IPS DF 4.7 (cell line): ENCODE data around the gene METTL1.
"Not testable (repeated sequence)": the region's sequence is repeated elsewhere in the genome, so short reads cannot be mapped to it uniquely, and the experiment has no call there.

Experiments used
- DNase-seq: peaks from one replicate; pipeline ENCODE4 v3.0.0-alpha.2; 2013; ENCODE audit warnings: low spot score; ENCODE audit errors: extremely low read depth

METTL1 gene

DNA sequence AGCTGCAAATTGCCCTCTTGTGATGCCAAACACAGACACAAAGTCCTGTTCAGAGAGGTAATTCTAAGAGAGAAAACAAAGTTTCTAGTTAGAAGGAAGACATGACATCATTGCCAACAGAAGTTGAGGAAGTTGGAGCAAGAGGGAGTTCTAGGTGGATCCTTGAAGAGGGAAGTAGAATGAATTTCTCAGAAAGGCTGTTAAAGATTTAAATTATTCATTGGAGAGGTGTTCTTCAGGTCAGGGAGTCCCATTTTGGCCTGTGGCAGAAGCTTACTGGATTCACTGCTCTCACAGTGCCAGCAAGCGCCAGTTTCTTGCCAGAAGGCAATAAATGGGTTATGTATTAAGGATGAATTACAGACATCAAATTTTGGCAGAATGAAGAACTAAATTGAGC is 26.0 kb upstream of the METTL1 start:
- no peak for DNase-seq

GRCh38 chr12:57796996-57797395 is 25.1 kb upstream of the METTL1 start:
- no peak for DNase-seq

DNA sequence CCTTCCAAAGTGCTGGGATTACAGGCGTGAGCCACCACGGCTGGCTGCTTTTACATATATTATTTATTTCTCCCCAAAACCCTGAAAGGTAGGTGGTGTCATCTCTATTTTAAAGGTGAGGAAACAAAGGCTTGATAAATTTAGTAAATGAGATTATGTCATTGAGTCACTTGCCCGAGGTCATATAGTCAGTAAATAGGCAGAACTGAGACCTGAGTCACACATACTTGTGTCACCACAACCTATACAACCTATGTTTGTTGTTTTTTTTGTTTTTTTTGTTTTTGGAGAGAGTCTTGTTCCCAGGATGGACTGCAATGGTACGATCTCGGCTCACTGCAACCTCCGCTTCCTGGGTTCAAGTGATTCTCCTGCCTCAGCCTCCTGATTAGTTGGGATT is 23.4 kb upstream of the METTL1 start:
- no peak for DNase-seq

DNA sequence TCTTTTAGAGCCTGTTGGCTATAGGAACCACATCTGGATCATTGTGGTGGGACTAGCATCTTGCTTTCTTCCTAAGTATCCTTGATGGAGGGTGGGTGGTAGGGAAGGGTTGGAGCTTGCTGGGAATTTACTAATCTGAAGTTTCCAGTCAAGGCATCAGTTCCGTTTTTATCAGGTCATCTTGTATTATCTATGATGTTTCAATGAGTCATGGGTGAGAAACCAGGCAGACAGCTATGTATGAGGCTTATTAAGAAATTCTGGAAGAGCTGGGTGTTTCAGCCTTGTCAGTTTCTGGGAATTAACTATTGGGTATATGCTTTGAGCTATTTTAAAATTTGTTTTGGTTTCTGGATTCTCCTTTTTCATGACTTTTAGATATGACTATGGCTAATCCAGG is 22.0 kb upstream of the METTL1 start:
- DNase-seq = no peak

DNA sequence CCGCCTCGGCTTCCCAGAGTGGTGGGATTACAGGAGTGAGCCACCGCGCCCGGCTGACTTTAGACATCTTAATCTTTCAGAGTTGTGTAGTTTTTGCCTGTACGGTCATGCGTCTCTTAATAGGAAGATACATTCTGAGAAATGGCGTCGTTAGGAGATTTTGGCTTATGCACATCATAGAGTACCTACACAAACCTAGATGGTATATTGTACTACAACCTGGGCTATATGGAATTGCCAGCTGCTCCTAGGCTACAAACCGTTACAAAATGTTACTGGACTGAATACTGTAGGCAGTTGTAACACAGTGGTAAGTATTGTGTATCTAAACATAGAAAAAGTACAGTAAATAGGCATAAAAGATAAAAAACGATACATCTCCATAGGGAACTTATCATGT is 12.0 kb upstream of the METTL1 start:
- DNase-seq = no peak

GRCh38 chr12:57783466-57783801 is 11.5 kb upstream of the METTL1 start:
- DNase-seq = no peak

- peak; percentile 87 for DNase-seq
Observed at GRCh38 chr12:57782608-57783465, 10.9 kb upstream of the METTL1 start, which contains the start of gene TSFM. TSS of gene TSFM (plus strand) at chr12:57782787. CDS start at chr12:57782802, 15 bp downstream.

DNA sequence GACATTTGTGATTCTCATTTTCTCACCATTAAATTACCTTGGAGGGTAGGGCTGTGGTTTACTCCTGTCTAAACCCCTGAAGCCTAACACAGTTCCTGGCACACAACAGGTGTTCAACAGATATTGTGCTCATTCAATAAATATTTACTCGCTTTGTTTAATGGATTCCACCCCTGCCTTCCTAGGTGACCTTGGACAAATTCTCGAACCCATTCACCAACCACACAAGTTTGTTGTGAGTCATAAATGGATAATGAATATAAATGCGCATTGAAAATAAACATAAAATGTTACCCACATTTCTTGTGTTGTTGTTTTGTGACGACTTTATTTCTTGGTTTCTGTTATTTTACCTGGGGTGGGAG is 10.3 kb upstream of the METTL1 start:
- no peak for DNase-seq

DNA sequence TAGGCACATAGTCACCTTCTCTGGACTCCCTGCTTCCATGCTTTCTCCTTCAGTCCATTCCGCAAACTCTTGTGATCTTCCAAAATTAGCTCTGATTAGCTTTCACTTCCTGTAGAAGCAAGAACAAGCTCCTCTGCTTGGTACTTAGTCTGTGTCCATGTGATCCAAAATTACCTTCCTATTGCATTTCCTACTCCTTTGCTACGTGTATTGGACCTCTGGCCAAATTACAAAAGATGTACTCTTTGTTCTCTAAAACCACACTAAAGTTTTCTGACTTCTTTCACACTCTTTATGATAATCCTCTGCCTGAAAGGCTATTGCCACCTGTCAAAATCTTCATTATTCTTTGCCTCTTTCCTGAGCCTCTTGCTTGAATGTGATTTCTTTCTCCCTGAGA is 9.9 kb upstream of the METTL1 start:
- DNase-seq = no peak

GRCh38 chr12:57781244-57781643 is 9.3 kb upstream of the METTL1 start:
- no peak for DNase-seq

- no peak for DNase-seq
Observed at GRCh38 chr12:57780284-57780897, 8.5 kb upstream of the METTL1 start.

GRCh38 chr12:57779736-57780135 is 7.8 kb upstream of the METTL1 start:
- DNase-seq = no peak

DNA sequence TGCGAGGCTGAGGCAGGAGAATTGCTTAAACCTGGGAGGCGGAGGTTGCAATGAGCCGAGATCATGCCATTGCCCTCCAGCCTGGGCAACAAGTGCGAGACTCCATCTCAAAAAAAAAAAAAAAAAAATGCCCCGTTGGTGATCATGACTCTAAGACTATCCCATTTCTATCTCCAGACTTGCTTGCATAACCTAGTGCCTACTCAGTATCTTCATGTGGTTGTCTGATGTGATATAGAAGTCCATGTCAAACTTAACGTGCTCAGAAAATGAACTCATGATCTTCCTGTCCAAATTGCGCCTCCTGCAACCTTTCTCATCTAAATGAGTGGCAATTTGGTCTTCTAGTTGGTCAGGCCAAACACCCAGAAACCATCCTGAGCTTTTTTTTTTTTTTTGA is 6.0 kb upstream of the METTL1 start:
- DNase-seq = no peak

- no peak for DNase-seq
Observed at GRCh38 chr12:57777367-57777766, 5.5 kb upstream of the METTL1 start.

DNA sequence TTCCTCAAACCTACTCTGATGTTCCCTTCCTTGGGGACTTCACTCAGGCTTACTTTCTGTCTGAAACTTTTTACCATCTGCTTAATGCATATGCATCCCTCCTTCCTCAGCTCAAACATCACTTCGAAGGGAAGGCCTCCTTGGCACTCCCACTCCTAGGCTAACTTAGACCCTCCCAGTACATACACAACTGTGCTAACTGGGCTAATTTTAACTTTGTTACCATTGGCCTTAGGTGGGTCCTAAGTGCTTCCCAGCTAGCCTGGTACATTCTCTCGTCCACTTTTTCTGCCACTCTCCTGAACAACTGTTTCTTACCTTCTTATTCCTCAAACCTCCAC is 4.3 kb upstream of the METTL1 start:
- DNase-seq = no peak

DNA sequence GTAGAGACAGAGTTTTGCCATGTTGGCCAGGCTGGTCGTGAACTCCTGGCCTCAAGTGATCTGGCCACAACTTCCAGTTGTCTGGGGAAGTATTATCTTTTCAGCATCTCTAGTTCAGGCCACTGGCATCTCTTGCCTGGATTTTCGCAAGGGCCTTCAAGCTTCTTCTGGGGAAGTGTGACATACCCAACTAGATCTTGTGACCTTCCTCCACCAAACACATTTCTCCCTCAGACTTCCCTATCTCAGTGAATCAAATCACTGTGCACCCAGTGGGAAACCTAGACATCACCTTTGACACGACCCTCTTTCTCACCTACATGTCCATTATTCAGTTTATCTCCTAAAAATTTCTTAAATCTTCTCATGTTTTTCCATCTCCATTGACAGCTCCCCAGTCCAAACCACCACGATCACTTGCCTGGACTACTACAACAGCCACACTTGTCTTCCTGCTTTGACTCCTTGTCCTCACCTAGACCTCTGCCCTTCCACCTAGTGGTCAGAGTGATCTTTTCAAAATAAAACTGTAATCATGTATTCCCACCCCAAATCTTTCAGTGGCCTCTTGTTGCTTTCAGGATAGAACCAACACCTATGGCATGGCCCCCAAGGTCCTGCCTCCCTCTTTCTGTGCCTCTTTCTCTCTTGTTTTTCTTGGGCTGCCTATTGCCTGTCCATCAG is 3.8 kb upstream of the METTL1 start:
- DNase-seq = no peak

- DNase-seq = no peak
Observed at GRCh38 chr12:57775044-57775443, 3.1 kb upstream of the METTL1 start.

- DNase-seq = not testable (repeated sequence)
Observed at GRCh38 chr12:57774634-57775033, 2.7 kb upstream of the METTL1 start.

- no peak for DNase-seq
Observed at GRCh38 chr12:57772429-57773322, 771 bp upstream of the METTL1 start, which contains the start of gene EEF1AKMT3. TSS of gene EEF1AKMT3 (plus strand) at chr12:57772614. CDS start at chr12:57772725, 111 bp downstream.

DNA sequence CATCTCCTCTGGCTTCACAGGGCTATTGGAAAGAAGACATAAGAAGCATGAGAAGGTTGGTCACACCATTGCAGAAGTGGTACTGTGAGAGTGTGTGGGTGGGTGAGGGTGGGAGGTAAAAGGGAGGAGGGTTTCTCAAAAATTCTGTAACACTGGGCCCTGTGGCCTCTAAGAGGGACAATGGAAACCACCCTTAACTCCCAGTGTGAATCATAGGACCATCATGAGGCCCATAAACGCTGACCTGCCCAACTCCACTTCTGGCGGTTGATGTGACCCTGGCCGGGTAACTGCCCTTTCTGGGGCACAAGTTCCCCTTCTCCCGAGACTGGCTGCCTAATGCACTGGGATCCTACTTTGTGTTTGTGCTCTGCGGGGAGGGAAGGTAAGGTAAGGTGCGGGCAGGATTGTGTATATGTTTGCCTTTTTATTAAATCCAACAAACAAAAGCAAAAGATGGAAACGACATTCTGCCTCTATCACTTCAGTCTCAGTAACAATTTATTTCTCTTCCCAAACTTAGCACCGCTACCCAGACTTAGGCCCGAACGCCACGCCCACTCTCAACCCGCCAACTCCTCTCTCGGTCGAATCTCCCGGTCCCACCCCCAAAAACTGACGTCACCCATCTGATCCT is 551 bp downstream of the METTL1 start:
- peak; percentile 90 for DNase-seq

- DNase-seq = no peak
Observed at GRCh38 chr12:57770734-57771133, 1.2 kb downstream of the METTL1 start.
